Measurements from ENCODE around the gene WNK2.

The WNK2 gene

GRCh38 chr9:93161786-93162562, 22.0 kb upstream of the WNK2 start:
- DNase-seq (ENCODE audit: low read depth, low spot score): no peak

GRCh38 chr9:93164085-93164484, 19.9 kb upstream of the WNK2 start:
- DNase-seq (ENCODE audit: low read depth, low spot score): no peak

GRCh38 chr9:93166699-93167098, 17.2 kb upstream of the WNK2 start:
- DNase-seq (ENCODE audit: low read depth, low spot score): no peak

- DNase-seq (ENCODE audit: low read depth, low spot score): no peak
Measured at GRCh38 chr9:93167185-93167584, 16.8 kb upstream of the WNK2 start.

GRCh38 chr9:93167838-93168237, 16.1 kb upstream of the WNK2 start:
- no peak for DNase-seq (ENCODE audit: low read depth, low spot score)

GRCh38 chr9:93168581-93168980, 15.4 kb upstream of the WNK2 start:
- DNase-seq (ENCODE audit: low read depth, low spot score): no peak

- DNase-seq (ENCODE audit: low read depth, low spot score): no peak
Measured at GRCh38 chr9:93169444-93169843, 14.5 kb upstream of the WNK2 start.

GRCh38 chr9:93170571-93170970, 13.4 kb upstream of the WNK2 start:
- no peak for DNase-seq (ENCODE audit: low read depth, low spot score)

- DNase-seq (ENCODE audit: low read depth, low spot score): no peak
Measured at GRCh38 chr9:93171261-93171990, 12.5 kb upstream of the WNK2 start.

GRCh38 chr9:93172666-93173364, 11.1 kb upstream of the WNK2 start:
- DNase-seq (ENCODE audit: low read depth, low spot score): no peak

GRCh38 chr9:93173365-93174051, 10.4 kb upstream of the WNK2 start:
- no peak for DNase-seq (ENCODE audit: low read depth, low spot score)

- no peak for DNase-seq (ENCODE audit: low read depth, low spot score)
Measured at GRCh38 chr9:93174976-93175375, 9.0 kb upstream of the WNK2 start.

GRCh38 chr9:93177676-93178075, 6.3 kb upstream of the WNK2 start:
- DNase-seq (ENCODE audit: low read depth, low spot score): no peak

GRCh38 chr9:93178851-93179786, 4.8 kb upstream of the WNK2 start:
- no peak for DNase-seq (ENCODE audit: low read depth, low spot score)

- no peak for DNase-seq (ENCODE audit: low read depth, low spot score)
Measured at GRCh38 chr9:93180938-93181337, 3.0 kb upstream of the WNK2 start.

- no peak for DNase-seq (ENCODE audit: low read depth, low spot score)
Measured at GRCh38 chr9:93181672-93182435, 2.1 kb upstream of the WNK2 start.

- DNase-seq (ENCODE audit: low read depth, low spot score): no peak
Measured at GRCh38 chr9:93182572-93182971, 1.4 kb upstream of the WNK2 start.

- no peak for DNase-seq (ENCODE audit: low read depth, low spot score)
Measured at GRCh38 chr9:93183131-93183662, 742 bp upstream of the WNK2 start.

- no peak for DNase-seq (ENCODE audit: low read depth, low spot score)
Measured at GRCh38 chr9:93184432-93185265, 710 bp downstream of the WNK2 start.

Measured in brain pericyte (primary cell).